Type B pancreatic cell (in vitro differentiated cells): ENCODE measurements around the gene AFF2. TPM values are rescaled to one million over a fixed set of nuclear protein-coding genes. Genes with fewer than 3 reads are reported as not detected.
A peak's percentile ranks its signal among the peaks of the same experiment; 100 is the strongest.

Source experiments
- DNase-seq: peaks from one replicate; pipeline ENCODE4 v3.0.0; 2021; ENCODE audit warnings: mixed read lengths; ENCODE audit not compliant: unreplicated experiment; ENCODE audit errors: extremely low spot score
- H3K27ac Mint-ChIP-seq: 2 replicates; pipeline ENCODE4 v1.8.0; 2021; ENCODE audit warnings: mild to moderate bottlenecking, mixed read lengths
- H3K27me3 Mint-ChIP-seq: 2 replicates; pipeline ENCODE4 v1.8.0; 2021; ENCODE audit warnings: mixed read lengths
- H3K36me3 Mint-ChIP-seq: 2 replicates; pipeline ENCODE4 v1.8.0; 2021; ENCODE audit warnings: mixed read lengths
- H3K4me1 Mint-ChIP-seq: one replicate; pipeline ENCODE4 v1.8.0; 2021; ENCODE audit warnings: mixed read lengths; ENCODE audit not compliant: unreplicated experiment
- H3K4me3 Mint-ChIP-seq: 2 replicates; pipeline ENCODE4 v1.8.0; 2021; ENCODE audit warnings: mild to moderate bottlenecking, mixed read lengths
- H3K9me3 Mint-ChIP-seq: 2 replicates; pipeline ENCODE4 v1.8.0; 2021; ENCODE audit warnings: mixed read lengths
- total RNA-seq: library from RNA; stranded (reverse); gene quantifications from 2 replicates; pipeline ENCODE4 v1.2.1, GENCODE V29; 2021; ENCODE audit warnings: low replicate concordance
- TF ChIP-seq, protein P1 (sequence below): fragments of 200-600 bp; sonication (generic); conservative IDR thresholded peaks from 2 replicates; pipeline ENCODE4 v1.5.0; 2021; ENCODE audit warnings: antibody characterized with exemption, mild to moderate bottlenecking

AFF2 gene
- total RNA-seq, 1 donor from 2014 or later = 21.3 TPM

DNA sequence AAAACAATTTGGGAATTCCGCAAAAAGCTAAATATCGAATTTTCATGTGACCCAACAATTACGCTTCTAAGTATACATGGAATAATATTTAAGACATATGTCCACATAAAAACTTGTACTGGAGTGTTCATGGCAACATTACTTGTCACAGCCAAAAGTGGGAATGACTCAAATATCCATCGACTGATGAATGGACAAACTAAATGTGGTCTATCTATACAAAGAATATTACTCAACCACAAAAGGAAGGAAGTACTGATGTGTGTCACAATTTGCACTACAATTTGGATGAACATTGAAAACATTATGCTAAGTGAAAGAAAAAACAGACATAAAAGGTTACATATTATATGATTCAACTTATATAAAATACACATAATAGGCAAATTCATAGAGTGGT is 71.9 kb downstream of the AFF2 start:
- Mint-ChIP-seq H3K27ac (no peak overlapping the region), H3K9me3 (no peaks in the 10 kb centered on the region), H3K4me3 (no peak overlapping the region), H3K27me3 (no peaks in the 10 kb centered on the region), H3K36me3 (no peaks in the 10 kb centered on the region), H3K4me1 (no peaks in the 10 kb centered on the region)
- TF ChIP-seq, protein P1, sequence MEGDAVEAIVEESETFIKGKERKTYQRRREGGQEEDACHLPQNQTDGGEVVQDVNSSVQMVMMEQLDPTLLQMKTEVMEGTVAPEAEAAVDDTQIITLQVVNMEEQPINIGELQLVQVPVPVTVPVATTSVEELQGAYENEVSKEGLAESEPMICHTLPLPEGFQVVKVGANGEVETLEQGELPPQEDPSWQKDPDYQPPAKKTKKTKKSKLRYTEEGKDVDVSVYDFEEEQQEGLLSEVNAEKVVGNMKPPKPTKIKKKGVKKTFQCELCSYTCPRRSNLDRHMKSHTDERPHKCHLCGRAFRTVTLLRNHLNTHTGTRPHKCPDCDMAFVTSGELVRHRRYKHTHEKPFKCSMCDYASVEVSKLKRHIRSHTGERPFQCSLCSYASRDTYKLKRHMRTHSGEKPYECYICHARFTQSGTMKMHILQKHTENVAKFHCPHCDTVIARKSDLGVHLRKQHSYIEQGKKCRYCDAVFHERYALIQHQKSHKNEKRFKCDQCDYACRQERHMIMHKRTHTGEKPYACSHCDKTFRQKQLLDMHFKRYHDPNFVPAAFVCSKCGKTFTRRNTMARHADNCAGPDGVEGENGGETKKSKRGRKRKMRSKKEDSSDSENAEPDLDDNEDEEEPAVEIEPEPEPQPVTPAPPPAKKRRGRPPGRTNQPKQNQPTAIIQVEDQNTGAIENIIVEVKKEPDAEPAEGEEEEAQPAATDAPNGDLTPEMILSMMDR = no peak
- DNase-seq = no peak

DNA sequence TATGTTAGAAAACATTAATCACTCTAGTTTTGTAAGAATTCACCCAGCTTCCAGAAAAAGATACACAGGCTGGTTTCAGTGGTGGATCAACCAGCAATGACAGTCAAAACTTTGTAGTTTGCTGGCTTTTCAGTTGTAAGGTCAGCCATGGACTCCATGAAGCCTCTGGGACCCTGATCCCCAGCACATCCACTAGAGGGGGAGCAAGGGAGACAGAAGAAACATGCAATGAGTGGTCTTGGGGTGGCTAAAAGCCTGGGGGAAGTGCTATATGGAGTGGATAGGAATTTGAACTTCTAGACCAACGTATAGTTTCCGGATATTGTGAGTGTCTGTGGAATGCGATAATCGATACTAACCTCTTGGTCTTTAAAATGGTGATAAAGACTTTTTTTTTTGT is 72.7 kb downstream of the AFF2 start:
- Mint-ChIP-seq H3K4me1 (no peaks in the 10 kb centered on the region), H3K27ac (no peak overlapping the region), H3K4me3 (no peak overlapping the region), H3K9me3 (no peaks in the 10 kb centered on the region), H3K27me3 (no peaks in the 10 kb centered on the region), H3K36me3 (no peaks in the 10 kb centered on the region)
- no peak for DNase-seq
- TF ChIP-seq, protein P1 = peak; percentile 29

DNA sequence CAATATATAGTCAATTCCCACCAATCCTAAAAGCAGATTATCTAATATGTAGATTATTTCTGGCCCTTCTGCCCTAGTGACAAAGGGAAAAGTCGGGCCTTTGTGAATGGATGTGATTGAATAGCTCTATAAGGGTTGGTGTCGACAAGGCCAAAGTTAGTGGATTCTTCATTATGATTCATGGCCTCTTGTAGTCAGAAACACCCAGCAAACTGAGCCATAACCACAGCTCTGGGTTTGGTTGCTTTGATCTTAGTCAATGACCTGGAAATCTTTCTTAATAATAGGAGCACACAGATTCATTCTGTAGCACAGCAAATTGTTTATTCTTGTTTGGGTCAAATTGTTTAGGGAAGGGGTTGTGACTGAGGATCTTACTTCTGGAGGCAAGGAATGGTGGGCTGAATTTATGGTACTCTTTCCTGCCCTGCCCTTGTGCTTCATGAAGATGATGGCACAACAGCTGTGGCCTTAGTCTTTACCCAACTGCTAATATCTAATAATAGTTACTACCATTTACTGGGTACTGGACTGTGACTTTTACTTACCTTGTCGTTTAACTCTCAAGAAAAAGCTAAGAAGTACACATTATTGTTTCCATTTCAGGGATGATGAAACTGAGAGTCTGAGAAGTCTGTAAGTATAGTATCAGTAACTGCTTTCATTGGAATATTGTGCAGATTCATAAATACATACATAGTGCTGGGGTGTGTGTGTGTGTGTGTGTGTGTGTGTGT is 74.0 kb downstream of the AFF2 start:
- no peak overlapping the region for H3K4me3 Mint-ChIP-seq
- DNase-seq = no peak
- TF ChIP-seq, protein P1 = no peak
- no peaks in the 10 kb centered on the region for H3K4me1 Mint-ChIP-seq
- H3K9me3 Mint-ChIP-seq = no peaks in the 10 kb centered on the region
- H3K36me3 Mint-ChIP-seq = no peaks in the 10 kb centered on the region
- no peaks in the 10 kb centered on the region for H3K27me3 Mint-ChIP-seq
- H3K27ac Mint-ChIP-seq = no peak overlapping the region

DNA sequence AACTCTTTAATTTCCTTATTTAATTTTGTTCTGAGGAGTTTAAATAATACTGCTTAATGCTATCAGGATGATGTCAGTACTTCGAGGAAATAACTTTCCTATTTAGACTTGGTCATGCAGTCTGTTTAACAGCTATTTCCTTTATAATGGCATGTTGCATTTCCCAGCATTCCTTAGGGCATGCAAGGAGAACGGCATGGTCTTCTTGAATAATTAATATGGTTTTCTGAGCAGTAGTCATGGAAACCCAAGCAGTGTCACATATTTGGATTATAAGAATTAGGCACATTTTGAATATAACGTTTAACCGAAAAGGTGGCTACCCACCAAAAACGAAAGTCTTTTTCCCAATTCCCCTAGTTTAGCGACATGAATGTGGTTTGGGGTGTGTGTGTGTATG is 76.0 kb downstream of the AFF2 start:
- Mint-ChIP-seq H3K9me3 (no peaks in the 10 kb centered on the region), H3K4me1 (no peaks in the 10 kb centered on the region), H3K4me3 (no peak overlapping the region), H3K36me3 (no peaks in the 10 kb centered on the region), H3K27me3 (no peaks in the 10 kb centered on the region), H3K27ac (no peak overlapping the region)
- DNase-seq = no peak
- TF ChIP-seq, protein P1 = no peak

DNA sequence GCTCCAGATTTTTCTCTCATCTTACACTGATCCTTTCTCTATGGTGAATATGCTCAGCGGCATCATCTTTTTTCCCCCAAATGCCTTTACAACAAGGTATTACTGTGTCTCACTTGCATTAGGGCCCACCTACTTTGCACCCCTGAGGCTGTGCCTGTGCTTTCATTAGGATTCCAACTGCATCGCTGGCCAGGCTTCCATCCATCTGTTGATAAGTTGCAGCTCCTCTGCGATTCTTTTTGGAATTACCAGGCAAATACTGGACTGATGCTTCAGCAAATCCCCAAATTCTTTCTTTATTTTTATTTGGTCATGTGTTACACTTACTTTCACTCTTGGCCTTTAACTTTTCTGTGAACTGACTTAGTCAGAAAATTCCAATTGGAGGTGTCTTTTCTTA is 77.3 kb downstream of the AFF2 start:
- no peak for DNase-seq
- no peak overlapping the region for H3K4me3 Mint-ChIP-seq
- H3K36me3 Mint-ChIP-seq = no peaks in the 10 kb centered on the region
- no peaks in the 10 kb centered on the region for H3K9me3 Mint-ChIP-seq
- H3K27me3 Mint-ChIP-seq = no peaks in the 10 kb centered on the region
- H3K4me1 Mint-ChIP-seq = no peaks in the 10 kb centered on the region
- TF ChIP-seq, protein P1 = no peak
- H3K27ac Mint-ChIP-seq = no peak overlapping the region
